ENCODE results near the gene SRD5A1. TPM values are rescaled to one million over a fixed set of nuclear protein-coding genes. Genes with fewer than 3 reads are reported as not detected.

The SRD5A1 gene
- total and polyA plus RNA-seq, 2 experiments from 2014 or later = 18.9 to 20.2 TPM

- Histone ChIP-seq H3K9me3 (ENCODE audit: low read depth) (no peaks in the 10 kb centered on the region), H3K9me2 (ENCODE audit: insufficient read depth) (no peaks in the 10 kb centered on the region), H3K27me3 (replicated peaks; ENCODE audit: insufficient read depth) (no peaks in the 10 kb centered on the region), H3F3A (ENCODE audit: insufficient read depth) (peaks cover 17% of the 10 kb centered on the region; the same call in 1 of the 2 replicates), H3K4me1 (ENCODE audit: insufficient read depth) (peaks cover 32% of the 10 kb centered on the region), H3K4me3 (no peak overlapping the region), H3K27ac (no peak overlapping the region), H2AFZ (no peak overlapping the region), H3K79me2 (ENCODE audit: insufficient read depth) (peaks cover 99% of the 10 kb centered on the region), H4K20me1 (ENCODE audit: insufficient read depth) (peaks cover 3% of the 10 kb centered on the region; the same call in 1 of the 2 replicates), H3K9ac (no peak overlapping the region), H3K4me2 (ENCODE audit: unreplicated experiment) (no peak overlapping the region), H3K36me3 (ENCODE audit: low read depth) (no peaks in the 10 kb centered on the region)
- 93 to 95% methylated on average over 5 of the region's 5 CpGs for WGBS, 2 experiments (ENCODE audit: low coverage in 1 of 2, low lambda C conversion rate in 2 of 2, missing lambda C conversion rate in 2 of 2)
- DNase-seq = no peak
- in situ Hi-C loops (cut with MboI) = no loop called here
- TF ChIP-seq EZH2phosphoT487 (IDR thresholded peaks at IDR 0.05; ENCODE audit: insufficient read depth, low read depth) (no peak), EZH2 (IDR thresholded peaks at IDR 0.05; ENCODE audit: insufficient read depth, poor library complexity, severe bottlenecking) (no peak)
These were observed 86.2 kb downstream of the SRD5A1 start for GRCh38 chr5:6719417-6719816.

GRCh38 chr5:6719896-6720560 lies 86.8 kb downstream of the SRD5A1 start:
- Histone ChIP-seq H3F3A (ENCODE audit: insufficient read depth) (peaks cover 17% of the 10 kb centered on the region; the same call in 1 of the 2 replicates), H3K27me3 (replicated peaks; ENCODE audit: insufficient read depth) (no peaks in the 10 kb centered on the region), H2AFZ (no peak overlapping the region), H3K9me3 (ENCODE audit: low read depth) (no peaks in the 10 kb centered on the region), H3K36me3 (ENCODE audit: low read depth) (no peaks in the 10 kb centered on the region), H3K27ac (peak overlapping the region; percentile 13; the same call in 1 of the 2 replicates), H3K4me1 (ENCODE audit: insufficient read depth) (peaks cover 32% of the 10 kb centered on the region), H3K79me2 (ENCODE audit: insufficient read depth) (peaks cover 100% of the 10 kb centered on the region), H3K4me2 (ENCODE audit: unreplicated experiment) (peak overlapping the region; percentile 7), H3K9me2 (ENCODE audit: insufficient read depth) (no peaks in the 10 kb centered on the region), H4K20me1 (ENCODE audit: insufficient read depth) (peaks cover 7% of the 10 kb centered on the region; the same call in 1 of the 2 replicates), H3K4me3 (no peak overlapping the region), H3K9ac (no peak overlapping the region)
- 67 to 75% methylated on average over 5 of the region's 5 CpGs for WGBS, 2 experiments (ENCODE audit: low coverage in 1 of 2, low lambda C conversion rate in 2 of 2, missing lambda C conversion rate in 2 of 2)
- no peak for TF ChIP-seq EZH2phosphoT487 (IDR thresholded peaks at IDR 0.05; ENCODE audit: insufficient read depth, low read depth)
- TF ChIP-seq EZH2 (IDR thresholded peaks at IDR 0.05; ENCODE audit: insufficient read depth, poor library complexity, severe bottlenecking) = no peak
- in situ Hi-C loops (cut with MboI) = loop anchor here (10.0 kb wide), 1 partner anchor 1235 kb away; no protein-coding TSS in a partner anchor
- DNase-seq = peak; percentile 69

- Histone ChIP-seq H3K27me3 (replicated peaks; ENCODE audit: insufficient read depth) (no peaks in the 10 kb centered on the region), H3K9ac (no peak overlapping the region), H4K20me1 (ENCODE audit: insufficient read depth) (peaks cover 7% of the 10 kb centered on the region; the same call in 1 of the 2 replicates), H3K4me1 (ENCODE audit: insufficient read depth) (peaks cover 27% of the 10 kb centered on the region), H3K4me2 (ENCODE audit: unreplicated experiment) (no peak overlapping the region), H2AFZ (no peak overlapping the region), H3K27ac (no peak overlapping the region; the same call in 1 of the 2 replicates), H3F3A (ENCODE audit: insufficient read depth) (peaks cover 17% of the 10 kb centered on the region; the same call in 1 of the 2 replicates), H3K36me3 (ENCODE audit: low read depth) (no peaks in the 10 kb centered on the region), H3K9me3 (ENCODE audit: low read depth) (no peaks in the 10 kb centered on the region), H3K79me2 (ENCODE audit: insufficient read depth) (peaks cover 100% of the 10 kb centered on the region), H3K4me3 (no peak overlapping the region), H3K9me2 (ENCODE audit: insufficient read depth) (no peaks in the 10 kb centered on the region)
- in situ Hi-C loops (cut with MboI) = loop anchor here (10.0 kb wide), 1 partner anchor 1236 kb away; no protein-coding TSS in a partner anchor
- DNase-seq = no peak
- TF ChIP-seq EZH2 (IDR thresholded peaks at IDR 0.05; ENCODE audit: insufficient read depth, poor library complexity, severe bottlenecking) (no peak), EZH2phosphoT487 (IDR thresholded peaks at IDR 0.05; ENCODE audit: insufficient read depth, low read depth) (no peak)
- WGBS, 2 experiments (ENCODE audit: low coverage in 1 of 2, low lambda C conversion rate in 2 of 2, missing lambda C conversion rate in 2 of 2) = 72 to 76% methylated on average over 6 of the region's 6 CpGs
These were observed 87.3 kb downstream of the SRD5A1 start for GRCh38 chr5:6720561-6720921.

- no peaks in the 10 kb centered on the region for H3K36me3 ChIP-seq (ENCODE audit: low read depth)
- H2AFZ ChIP-seq = peak overlapping the region; percentile 58
- H3K79me2 ChIP-seq (ENCODE audit: insufficient read depth) = peaks cover 100% of the 10 kb centered on the region
- peak overlapping the region; percentile 95 for H3K4me2 ChIP-seq (ENCODE audit: unreplicated experiment)
- TF ChIP-seq EZH2 (IDR thresholded peaks at IDR 0.05; ENCODE audit: insufficient read depth, poor library complexity, severe bottlenecking) (no peak), EZH2phosphoT487 (IDR thresholded peaks at IDR 0.05; ENCODE audit: insufficient read depth, low read depth) (no peak)
- no peaks in the 10 kb centered on the region for H3K27me3 ChIP-seq (replicated peaks; ENCODE audit: insufficient read depth)
- in situ Hi-C loops (cut with MboI) = loop anchor here (10.0 kb wide), 1 partner anchor 1237 kb away; no protein-coding TSS in a partner anchor
- DNase-seq = peak; percentile 39
- peak overlapping the region; percentile 76 for H3K9ac ChIP-seq
- peaks cover 7% of the 10 kb centered on the region; the same call in 1 of the 2 replicates for H4K20me1 ChIP-seq (ENCODE audit: insufficient read depth)
- peaks cover 17% of the 10 kb centered on the region; the same call in 1 of the 2 replicates for H3F3A ChIP-seq (ENCODE audit: insufficient read depth)
- no peaks in the 10 kb centered on the region for H3K9me3 ChIP-seq (ENCODE audit: low read depth)
- peaks cover 19% of the 10 kb centered on the region for H3K4me1 ChIP-seq (ENCODE audit: insufficient read depth)
- WGBS, 2 experiments (ENCODE audit: low coverage in 1 of 2, low lambda C conversion rate in 2 of 2, missing lambda C conversion rate in 2 of 2) = 20 to 26% methylated on average over 4 of the region's 4 CpGs
- H3K4me3 ChIP-seq = peak overlapping the region; percentile 71
- H3K27ac ChIP-seq = peak overlapping the region; percentile 77
- no peaks in the 10 kb centered on the region for H3K9me2 ChIP-seq (ENCODE audit: insufficient read depth)
These were observed 88.2 kb downstream of the SRD5A1 start for GRCh38 chr5:6721442-6721841.
